Adrenal gland (tissue), 5 donors: ENCODE measurements around the gene IGF2R.

Source experiments
- POLR2A ChIP-seq, 2 donors: fragments of 450-650 bp; IDR thresholded peaks; one replicate each; pipeline ENCODE4 v1.6.1; 2017; ENCODE audit warnings: antibody characterized with exemption in 2 of 2, mild to moderate bottlenecking in 2 of 2, moderate library complexity in 1 of 2
- TF ChIP-seq, protein P1 (sequence below), 6 experiments: fragments of 450-650 bp in 4 of 6; fragments of 200-600 bp in 2 of 6; sonication (generic) in 1 of 6; IDR thresholded peaks; 1 replicate in 5 of 6; 2 replicates in 1 of 6; pipeline versions ENCODE4 v1.5.1 to v1.8.0; 2016 to 2021; ENCODE audit warnings: antibody characterized with exemption in 6 of 6, mild to moderate bottlenecking in 2 of 6, moderate library complexity in 1 of 6
- donor health status: DM: no; HTN: no; CAD: no.

DNA sequence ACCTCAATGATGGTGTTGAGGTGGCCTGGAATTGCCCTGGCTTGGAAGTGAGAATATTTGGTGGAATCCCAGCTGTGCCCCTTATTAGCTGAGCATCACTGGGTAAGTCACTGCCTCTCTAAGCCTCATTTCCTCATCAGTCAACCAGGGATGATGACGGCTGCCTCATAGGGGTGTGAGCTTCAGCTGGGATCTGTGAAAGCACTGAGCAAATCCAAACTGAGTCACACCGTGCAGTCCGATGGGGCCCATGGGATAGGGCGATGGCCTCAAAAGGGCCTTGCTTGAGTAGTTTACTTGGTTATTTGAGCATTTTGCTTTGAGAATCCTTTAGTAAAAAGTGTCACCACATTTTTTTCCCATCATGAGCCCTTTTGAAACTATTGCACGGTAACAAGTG lies 153.9 kb downstream of the IGF2R start:
- no peak for TF ChIP-seq POLR2A (IDR thresholded peaks at IDR 0.05)
- TF ChIP-seq, protein P1, sequence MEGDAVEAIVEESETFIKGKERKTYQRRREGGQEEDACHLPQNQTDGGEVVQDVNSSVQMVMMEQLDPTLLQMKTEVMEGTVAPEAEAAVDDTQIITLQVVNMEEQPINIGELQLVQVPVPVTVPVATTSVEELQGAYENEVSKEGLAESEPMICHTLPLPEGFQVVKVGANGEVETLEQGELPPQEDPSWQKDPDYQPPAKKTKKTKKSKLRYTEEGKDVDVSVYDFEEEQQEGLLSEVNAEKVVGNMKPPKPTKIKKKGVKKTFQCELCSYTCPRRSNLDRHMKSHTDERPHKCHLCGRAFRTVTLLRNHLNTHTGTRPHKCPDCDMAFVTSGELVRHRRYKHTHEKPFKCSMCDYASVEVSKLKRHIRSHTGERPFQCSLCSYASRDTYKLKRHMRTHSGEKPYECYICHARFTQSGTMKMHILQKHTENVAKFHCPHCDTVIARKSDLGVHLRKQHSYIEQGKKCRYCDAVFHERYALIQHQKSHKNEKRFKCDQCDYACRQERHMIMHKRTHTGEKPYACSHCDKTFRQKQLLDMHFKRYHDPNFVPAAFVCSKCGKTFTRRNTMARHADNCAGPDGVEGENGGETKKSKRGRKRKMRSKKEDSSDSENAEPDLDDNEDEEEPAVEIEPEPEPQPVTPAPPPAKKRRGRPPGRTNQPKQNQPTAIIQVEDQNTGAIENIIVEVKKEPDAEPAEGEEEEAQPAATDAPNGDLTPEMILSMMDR (IDR thresholded peaks at IDR 0.05) = no peak
